Lower lobe of right lung (tissue), 2 donors: ENCODE measurements around the gene CD28. TPM values are rescaled to one million over a fixed set of nuclear protein-coding genes. Genes with fewer than 3 reads are reported as not detected.

Experiments
- ATAC-seq, 2 donors: fragments of 200-7000 bp; cut with Tn5 transposase; one replicate each; pipeline ENCODE4 v1.9.1; 2020 to 2022; ENCODE audit warnings: mild to moderate bottlenecking in 2 of 2, moderate library complexity in 2 of 2
- DNase-seq: peaks from one replicate; pipeline ENCODE4 v3.0.0-alpha.2; 2020
- H3K27ac ChIP-seq: fragments of 200-600 bp; one replicate; pipeline ENCODE4 v1.8.0; 2022
- H3K27me3 ChIP-seq: fragments of 200-600 bp; one replicate; pipeline ENCODE4 v1.8.0; 2022; ENCODE audit warnings: low read depth
- H3K36me3 ChIP-seq: fragments of 200-600 bp; one replicate; pipeline ENCODE4 v1.8.0; 2022; ENCODE audit warnings: mild to moderate bottlenecking
- H3K4me1 ChIP-seq: fragments of 200-600 bp; one replicate; pipeline ENCODE4 v1.8.0; 2022
- H3K4me3 ChIP-seq: fragments of 200-600 bp; one replicate; pipeline ENCODE4 v1.8.0; 2022; ENCODE audit warnings: mild to moderate bottlenecking
- H3K9me3 ChIP-seq: fragments of 200-600 bp; one replicate; pipeline ENCODE4 v1.8.0; 2022
- CTCF ChIP-seq: fragments of 200-600 bp; IDR thresholded peaks from one replicate; pipeline ENCODE4 v1.8.0; 2022; ENCODE audit warnings: antibody characterized with exemption, mild to moderate bottlenecking
- intact Hi-C: fragments of 100-400 bp; cut with DNase I; formaldehyde crosslinking; loops from one replicate; pipeline ENCODE4 v1.11.0; 2022
- total RNA-seq: library from RNA; stranded (reverse); fragmentation: NEBNext Ultra II Directional; extraction: Animal tissue kit (Norgen Biotek cat#: 25700); gene quantifications from one replicate; pipeline ENCODE4 v1.2.1, GENCODE V29; 2021
- donor health status: DM: no; HTN: yes; CAD: no; lungs with severe emphysema.

CD28 gene
- total RNA-seq, 1 donor from 2014 or later: 2.2 TPM

GRCh38 chr2:203720915-203721672 is 14.7 kb downstream of the CD28 start:
- DNase-seq (no peak), ATAC-seq (no peak)
- intact Hi-C loops: no loop called here
- no peak for TF ChIP-seq CTCF
- Histone ChIP-seq H3K27ac (no peak overlapping the region), H3K4me3 (no peak overlapping the region), H3K27me3 (no peaks in the 10 kb centered on the region), H3K36me3 (no peaks in the 10 kb centered on the region), H3K9me3 (no peaks in the 10 kb centered on the region), H3K4me1 (peaks cover 13% of the 10 kb centered on the region)

DNA sequence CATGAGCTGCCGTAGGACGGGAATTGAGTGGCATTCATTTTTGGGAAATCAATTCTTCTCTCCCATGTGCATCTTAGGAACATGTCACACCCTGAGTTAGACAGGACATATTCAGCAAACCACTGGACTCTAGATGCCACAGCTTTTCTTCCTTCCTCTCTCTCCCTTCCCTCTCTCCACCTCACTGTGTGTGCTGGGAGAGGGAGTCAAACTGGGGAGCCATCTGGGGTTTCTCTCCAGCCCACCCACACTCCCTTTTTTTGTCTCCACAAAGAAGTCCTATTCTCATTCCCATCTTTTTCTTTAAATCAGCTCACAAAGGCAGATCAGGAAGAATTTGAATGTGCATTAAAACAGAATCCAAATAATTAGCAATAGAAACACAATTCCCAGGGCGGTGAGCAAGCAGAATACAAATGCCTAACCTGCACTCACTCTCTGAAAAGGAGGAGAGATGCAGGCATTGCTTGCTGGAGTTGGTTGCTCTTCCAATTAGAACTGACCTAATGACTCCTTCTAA is 15.4 kb downstream of the CD28 start:
- peaks cover 13% of the 10 kb centered on the region for H3K4me1 ChIP-seq
- no peak overlapping the region for H3K27ac ChIP-seq
- TF ChIP-seq CTCF: no peak
- DNase-seq: no peak
- H3K27me3 ChIP-seq: no peaks in the 10 kb centered on the region
- H3K36me3 ChIP-seq: no peaks in the 10 kb centered on the region
- no peak for ATAC-seq
- intact Hi-C loops: no loop called here
- H3K4me3 ChIP-seq: no peak overlapping the region
- no peaks in the 10 kb centered on the region for H3K9me3 ChIP-seq

DNA sequence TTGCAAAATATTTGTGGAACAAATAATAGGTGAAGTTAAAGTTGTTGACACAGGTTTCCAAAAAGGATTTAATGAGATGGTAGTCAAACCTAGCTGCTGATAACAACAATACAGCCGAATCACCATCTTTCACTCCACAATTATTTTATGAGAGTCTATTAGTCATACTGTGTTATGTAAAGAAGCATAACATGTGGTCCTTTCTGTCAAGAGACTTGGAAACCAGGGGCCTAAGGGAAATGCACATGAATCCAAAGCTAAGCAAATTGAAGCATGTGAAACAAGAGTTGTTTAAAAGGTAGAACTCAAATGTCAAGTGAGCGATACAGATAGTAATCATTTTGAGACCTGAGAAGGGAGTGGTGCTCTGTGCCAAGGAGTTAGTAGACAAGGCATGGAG is 16.0 kb downstream of the CD28 start:
- H3K4me3 ChIP-seq: no peak overlapping the region
- H3K27ac ChIP-seq: no peak overlapping the region
- H3K4me1 ChIP-seq: peaks cover 13% of the 10 kb centered on the region
- DNase-seq (no peak), ATAC-seq (no peak)
- H3K9me3 ChIP-seq: no peaks in the 10 kb centered on the region
- H3K27me3 ChIP-seq: no peaks in the 10 kb centered on the region
- no peaks in the 10 kb centered on the region for H3K36me3 ChIP-seq
- intact Hi-C loops: no loop called here
- TF ChIP-seq CTCF: no peak

DNA sequence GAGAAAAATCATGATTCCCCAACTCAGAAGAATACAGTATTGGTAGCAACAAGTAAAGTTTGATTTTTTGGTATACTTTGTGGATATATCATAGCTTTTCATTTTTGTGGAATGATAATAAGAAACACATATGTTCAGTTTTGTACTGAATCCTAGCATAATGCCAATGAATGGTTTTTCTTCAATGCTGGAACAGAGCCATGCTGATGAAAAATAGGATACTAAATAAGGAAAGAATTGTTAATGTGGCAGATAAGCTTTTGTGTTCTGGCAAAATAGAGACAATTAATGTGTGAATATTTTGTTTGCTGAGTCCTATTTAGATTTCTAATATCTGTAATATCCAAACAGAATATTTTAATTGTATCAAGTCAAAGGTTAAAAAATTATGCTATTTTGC is 21.9 kb downstream of the CD28 start:
- TF ChIP-seq CTCF: no peak
- Histone ChIP-seq H3K27ac (no peak overlapping the region), H3K36me3 (no peaks in the 10 kb centered on the region), H3K4me3 (no peak overlapping the region), H3K4me1 (no peaks in the 10 kb centered on the region), H3K27me3 (no peaks in the 10 kb centered on the region), H3K9me3 (no peaks in the 10 kb centered on the region)
- intact Hi-C loops: no loop called here
- DNase-seq (no peak), ATAC-seq (no peak)

DNA sequence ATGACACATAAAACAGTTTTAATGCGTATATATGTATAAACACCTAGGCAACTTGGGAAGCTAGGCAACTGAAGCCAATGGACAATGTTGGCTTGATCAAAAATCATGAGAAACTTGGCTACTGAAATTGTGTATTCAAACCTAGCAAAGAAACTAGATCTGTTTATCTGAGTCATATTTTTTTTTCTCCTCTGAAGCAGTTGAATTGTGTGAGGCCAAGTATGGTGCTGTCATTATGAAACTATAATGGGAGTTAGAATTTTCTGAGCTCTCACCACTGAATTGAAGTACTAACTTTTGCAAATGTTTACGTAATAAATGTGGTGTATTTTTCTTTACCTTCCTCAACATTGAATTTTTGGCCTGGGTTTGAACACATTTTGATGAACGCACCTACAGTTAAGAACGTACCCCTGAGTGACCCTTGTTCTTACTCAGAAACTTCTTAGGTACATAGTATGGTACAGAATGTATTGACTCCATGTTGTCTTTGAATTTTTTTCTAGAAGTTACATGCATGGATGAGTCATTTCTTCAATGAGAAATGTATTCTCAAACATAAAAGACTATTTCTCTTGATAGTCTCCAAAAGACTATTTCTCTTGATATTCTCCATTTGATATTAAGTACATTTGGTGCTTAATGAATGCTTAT is 23.8 kb downstream of the CD28 start:
- H3K27ac ChIP-seq: no peak overlapping the region
- no peaks in the 10 kb centered on the region for H3K27me3 ChIP-seq
- H3K4me3 ChIP-seq: no peak overlapping the region
- no peaks in the 10 kb centered on the region for H3K36me3 ChIP-seq
- no peak for TF ChIP-seq CTCF
- intact Hi-C loops: no loop called here
- ATAC-seq (no peak), DNase-seq (no peak)
- H3K9me3 ChIP-seq: no peaks in the 10 kb centered on the region
- no peaks in the 10 kb centered on the region for H3K4me1 ChIP-seq
